ENCODE measurements around the gene PRKAR2B.

DNA sequence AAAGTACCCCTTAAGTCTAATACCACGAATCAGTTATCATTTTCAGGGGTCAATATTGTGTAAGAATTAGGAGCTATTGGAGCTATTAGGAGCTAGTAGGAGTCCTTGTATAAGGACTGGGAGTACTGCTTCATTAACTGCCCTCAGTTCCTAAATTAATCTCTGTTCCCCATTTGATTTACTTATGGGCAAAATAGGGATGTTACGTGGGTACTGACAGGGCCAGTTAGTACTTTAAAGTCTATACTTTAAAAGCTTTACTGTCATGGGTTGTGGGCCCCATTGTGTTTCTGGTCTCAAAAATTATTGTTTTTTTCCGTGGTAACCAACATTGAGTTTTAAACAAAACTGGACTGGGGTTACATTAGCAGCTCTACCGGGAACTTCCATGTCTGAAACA, 60.3 kb downstream of the PRKAR2B start:
- TF ChIP-seq, protein P1, sequence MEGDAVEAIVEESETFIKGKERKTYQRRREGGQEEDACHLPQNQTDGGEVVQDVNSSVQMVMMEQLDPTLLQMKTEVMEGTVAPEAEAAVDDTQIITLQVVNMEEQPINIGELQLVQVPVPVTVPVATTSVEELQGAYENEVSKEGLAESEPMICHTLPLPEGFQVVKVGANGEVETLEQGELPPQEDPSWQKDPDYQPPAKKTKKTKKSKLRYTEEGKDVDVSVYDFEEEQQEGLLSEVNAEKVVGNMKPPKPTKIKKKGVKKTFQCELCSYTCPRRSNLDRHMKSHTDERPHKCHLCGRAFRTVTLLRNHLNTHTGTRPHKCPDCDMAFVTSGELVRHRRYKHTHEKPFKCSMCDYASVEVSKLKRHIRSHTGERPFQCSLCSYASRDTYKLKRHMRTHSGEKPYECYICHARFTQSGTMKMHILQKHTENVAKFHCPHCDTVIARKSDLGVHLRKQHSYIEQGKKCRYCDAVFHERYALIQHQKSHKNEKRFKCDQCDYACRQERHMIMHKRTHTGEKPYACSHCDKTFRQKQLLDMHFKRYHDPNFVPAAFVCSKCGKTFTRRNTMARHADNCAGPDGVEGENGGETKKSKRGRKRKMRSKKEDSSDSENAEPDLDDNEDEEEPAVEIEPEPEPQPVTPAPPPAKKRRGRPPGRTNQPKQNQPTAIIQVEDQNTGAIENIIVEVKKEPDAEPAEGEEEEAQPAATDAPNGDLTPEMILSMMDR (IDR thresholded peaks at IDR 0.05): no peak
- no peak for TF ChIP-seq POLR2A (IDR thresholded peaks at IDR 0.05)

Measured in lower leg skin (tissue), 3 donors.